ENCODE measurements around the gene TMPRSS13.

Gene TMPRSS13

DNA sequence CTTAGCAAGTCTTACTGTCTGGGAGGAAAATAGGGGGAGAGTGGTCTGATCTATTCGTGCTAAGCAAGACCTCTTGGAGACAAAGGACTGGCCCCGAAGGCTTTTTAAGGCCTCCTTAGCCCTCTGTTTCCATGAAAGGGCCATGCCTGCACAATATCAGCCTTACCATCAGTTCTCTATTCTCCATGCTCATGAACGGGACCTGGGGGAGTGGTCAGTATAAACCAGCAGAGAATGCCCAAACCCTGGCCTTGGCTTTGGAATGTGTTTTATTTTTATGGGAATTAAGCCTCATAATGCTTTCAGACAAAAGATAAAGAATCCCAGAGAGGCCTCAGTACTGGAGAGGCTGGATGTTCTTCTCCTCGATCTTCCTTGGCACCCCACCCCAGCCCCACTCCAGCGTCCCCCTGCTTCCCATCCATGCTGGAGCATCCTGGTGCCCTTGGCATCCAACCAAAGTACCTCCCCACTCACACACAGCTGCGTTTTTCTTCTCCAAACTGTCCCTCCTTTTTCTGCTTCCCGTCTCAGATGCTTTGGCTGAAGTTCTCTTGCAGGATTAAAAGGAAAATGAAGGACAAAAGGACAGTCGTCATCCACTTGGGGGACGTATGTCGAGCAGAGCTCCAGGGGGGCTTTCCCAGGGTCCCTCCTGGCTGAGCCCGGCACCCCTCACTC is 71.3 kb downstream of the TMPRSS13 start:
- Histone ChIP-seq H3K36me3 (ENCODE audit: control insufficient read depth in 1 of 2, insufficient read depth in 2 of 2, low read length in 2 of 2) (no peaks in the 10 kb centered on the region), H3K4me1 (ENCODE audit: control insufficient read depth in 1 of 2, insufficient read depth in 2 of 2, low read length in 2 of 2) (peaks cover 4 to 9% of the 10 kb centered on the region in 2 donors), H3K9me3 (ENCODE audit: control insufficient read depth in 1 of 2, low read length in 2 of 2) (no peaks in the 10 kb centered on the region)

DNA sequence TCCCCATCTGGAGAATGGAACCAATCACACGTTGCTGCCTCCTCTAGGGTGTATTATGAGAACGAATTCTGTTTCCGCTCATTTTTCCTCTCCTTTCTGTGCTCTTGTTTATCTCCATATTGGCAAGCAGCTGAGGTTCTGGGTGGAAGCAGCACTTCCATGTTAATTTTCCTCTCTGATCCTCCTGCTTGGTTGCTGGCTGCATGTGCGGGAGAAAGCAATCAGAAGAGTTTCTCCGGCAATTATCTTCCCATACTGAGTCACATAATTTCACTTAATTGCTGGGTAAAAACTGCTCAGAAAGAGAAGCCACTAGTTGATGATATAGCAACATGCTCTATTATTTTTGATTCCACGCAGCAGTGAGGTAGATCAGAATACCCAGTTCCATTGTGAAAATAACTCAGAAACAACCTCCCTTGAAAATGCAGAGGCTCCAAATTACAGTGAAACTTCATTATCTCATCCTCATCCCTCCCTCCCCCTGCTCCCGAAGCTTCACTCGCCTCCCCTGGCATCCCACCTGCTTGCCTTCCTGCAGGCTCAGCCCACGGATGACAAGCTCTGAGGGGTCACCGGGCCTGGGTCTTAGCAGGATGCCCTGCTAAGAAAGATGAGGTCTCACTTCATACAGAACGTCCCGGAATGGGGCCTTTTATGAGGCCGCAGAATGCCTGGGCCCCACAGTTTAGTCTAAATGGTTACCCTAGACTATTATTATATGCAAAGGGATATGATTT is 73.1 kb downstream of the TMPRSS13 start:
- H3K27me3 ChIP-seq (ENCODE audit: control insufficient read depth in 1 of 2, insufficient read depth in 2 of 2, low read length in 2 of 2): peaks cover 0 to 6% of the 10 kb centered on the region in 2 donors
- no peak overlapping the region for H3K4me3 ChIP-seq (ENCODE audit: low read depth in 1 of 2, low read length in 2 of 2)
- H3K4me1 ChIP-seq (ENCODE audit: control insufficient read depth in 1 of 2, insufficient read depth in 2 of 2, low read length in 2 of 2): no peaks in the 10 kb centered on the region
- H3K9me3 ChIP-seq (ENCODE audit: control insufficient read depth in 1 of 2, low read length in 2 of 2): no peaks in the 10 kb centered on the region
- H3K27ac ChIP-seq (ENCODE audit: low read depth, low read length): no peak overlapping the region
- H3K36me3 ChIP-seq (ENCODE audit: control insufficient read depth in 1 of 2, insufficient read depth in 2 of 2, low read length in 2 of 2): no peaks in the 10 kb centered on the region
- no peak overlapping the region for H3K9ac ChIP-seq (ENCODE audit: low read depth in 1 of 2, low read length in 2 of 2)

More for the DNA sequence above, 71.3 kb downstream of the TMPRSS13 start:
- H3K27ac ChIP-seq (ENCODE audit: low read depth, low read length): no peak overlapping the region
- no peak overlapping the region for H3K4me3 ChIP-seq (ENCODE audit: low read depth in 1 of 2, low read length in 2 of 2)
- no peak overlapping the region for H3K9ac ChIP-seq (ENCODE audit: low read depth in 1 of 2, low read length in 2 of 2)
- H3K27me3 ChIP-seq (ENCODE audit: control insufficient read depth in 1 of 2, insufficient read depth in 2 of 2, low read length in 2 of 2): peaks cover 0 to 3% of the 10 kb centered on the region in 2 donors

DNA sequence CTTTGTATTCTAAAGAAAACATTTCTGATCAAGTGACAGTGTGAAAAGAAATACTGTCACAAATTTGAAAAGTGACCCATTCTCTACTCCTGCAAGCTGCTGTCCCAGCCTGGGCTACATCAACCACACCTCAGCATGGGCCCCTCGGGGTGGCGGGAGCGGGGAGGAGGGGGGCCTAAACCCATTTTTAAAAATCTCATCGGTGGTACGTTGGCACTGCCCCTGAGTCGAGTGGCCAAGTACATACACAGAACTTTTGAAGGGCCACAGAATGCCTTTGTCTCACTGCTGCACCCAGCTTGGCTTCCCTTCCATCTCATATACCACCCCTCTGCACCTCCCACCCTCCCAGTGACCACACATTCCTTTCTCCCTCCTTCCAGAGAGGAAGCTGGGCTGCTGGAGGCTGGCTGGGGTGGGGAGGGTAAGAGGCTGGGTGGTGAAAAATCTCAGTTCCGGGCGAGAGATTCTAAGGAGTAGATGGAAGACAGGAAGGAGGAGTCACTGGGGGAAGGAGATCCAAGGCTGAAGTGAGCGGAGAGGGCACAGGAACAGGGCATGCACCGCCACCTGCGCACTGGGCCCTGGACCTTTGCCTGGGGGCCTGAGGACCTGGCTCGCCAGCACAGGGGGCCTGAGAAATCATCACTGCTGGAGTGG is 73.9 kb downstream of the TMPRSS13 start:
- H3K9me3 ChIP-seq (ENCODE audit: control insufficient read depth in 1 of 2, low read length in 2 of 2): no peaks in the 10 kb centered on the region
- no peak overlapping the region for H3K27ac ChIP-seq (ENCODE audit: low read depth, low read length)
- H3K36me3 ChIP-seq (ENCODE audit: control insufficient read depth in 1 of 2, insufficient read depth in 2 of 2, low read length in 2 of 2): no peaks in the 10 kb centered on the region
- no peak overlapping the region for H3K9ac ChIP-seq (ENCODE audit: low read depth in 1 of 2, low read length in 2 of 2)
- no peak overlapping the region for H3K4me3 ChIP-seq (ENCODE audit: low read depth in 1 of 2, low read length in 2 of 2)
- H3K4me1 ChIP-seq (ENCODE audit: control insufficient read depth in 1 of 2, insufficient read depth in 2 of 2, low read length in 2 of 2): no peaks in the 10 kb centered on the region
- peaks cover 0 to 6% of the 10 kb centered on the region in 2 donors for H3K27me3 ChIP-seq (ENCODE audit: control insufficient read depth in 1 of 2, insufficient read depth in 2 of 2, low read length in 2 of 2)

DNA sequence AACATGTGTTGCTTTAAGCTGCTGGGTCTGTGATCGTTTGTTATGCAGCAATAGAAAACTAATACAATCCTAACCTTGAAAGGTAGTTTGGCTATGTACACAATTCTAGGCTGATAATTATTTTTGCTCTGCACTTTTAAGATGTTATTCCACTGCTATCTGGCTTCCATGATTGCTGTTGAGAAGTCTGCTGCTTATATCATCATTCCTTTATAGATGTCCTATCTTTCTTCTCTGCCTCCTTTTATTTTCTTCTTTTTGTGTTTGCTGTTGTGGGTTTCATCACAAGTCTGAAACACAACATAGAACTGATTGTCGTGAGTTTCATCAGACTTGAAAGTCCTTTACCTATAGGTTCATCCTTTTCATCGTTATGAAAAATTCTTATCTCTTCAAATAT is 76.9 kb downstream of the TMPRSS13 start:
- Histone ChIP-seq H3K27ac (ENCODE audit: low read depth, low read length) (no peak overlapping the region), H3K9ac (ENCODE audit: low read depth in 1 of 2, low read length in 2 of 2) (no peak overlapping the region), H3K9me3 (ENCODE audit: control insufficient read depth in 1 of 2, low read length in 2 of 2) (no peaks in the 10 kb centered on the region), H3K36me3 (ENCODE audit: control insufficient read depth in 1 of 2, insufficient read depth in 2 of 2, low read length in 2 of 2) (no peaks in the 10 kb centered on the region), H3K4me1 (ENCODE audit: control insufficient read depth in 1 of 2, insufficient read depth in 2 of 2, low read length in 2 of 2) (no peaks in the 10 kb centered on the region), H3K4me3 (ENCODE audit: low read depth in 1 of 2, low read length in 2 of 2) (no peak overlapping the region), H3K27me3 (ENCODE audit: control insufficient read depth in 1 of 2, insufficient read depth in 2 of 2, low read length in 2 of 2) (peaks cover 0 to 6% of the 10 kb centered on the region in 2 donors)

DNA sequence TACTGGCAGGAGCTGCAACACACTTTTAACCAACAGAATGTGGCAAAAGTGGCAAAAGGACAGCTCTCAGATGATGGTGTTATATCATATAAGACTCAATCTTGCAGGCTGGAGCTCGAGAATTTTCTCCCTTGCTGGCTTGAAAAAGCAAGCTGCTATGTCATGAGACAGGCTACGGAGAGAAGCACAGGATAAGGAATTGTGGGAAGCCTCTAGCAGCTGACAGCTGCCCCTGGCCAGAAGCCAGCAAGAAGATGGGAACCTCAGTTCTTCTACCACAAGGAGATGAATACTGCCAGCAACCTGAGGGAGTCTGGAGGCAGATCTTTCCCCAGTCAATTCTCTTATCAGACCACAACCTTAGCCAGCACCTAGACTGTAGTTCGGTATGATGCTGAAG is 77.3 kb downstream of the TMPRSS13 start:
- Histone ChIP-seq H3K36me3 (ENCODE audit: control insufficient read depth in 1 of 2, insufficient read depth in 2 of 2, low read length in 2 of 2) (no peaks in the 10 kb centered on the region), H3K27me3 (ENCODE audit: control insufficient read depth in 1 of 2, insufficient read depth in 2 of 2, low read length in 2 of 2) (peaks cover 0 to 6% of the 10 kb centered on the region in 2 donors), H3K4me1 (ENCODE audit: control insufficient read depth in 1 of 2, insufficient read depth in 2 of 2, low read length in 2 of 2) (no peaks in the 10 kb centered on the region), H3K27ac (ENCODE audit: low read depth, low read length) (no peak overlapping the region), H3K4me3 (ENCODE audit: low read depth in 1 of 2, low read length in 2 of 2) (no peak overlapping the region), H3K9me3 (ENCODE audit: control insufficient read depth in 1 of 2, low read length in 2 of 2) (no peaks in the 10 kb centered on the region), H3K9ac (ENCODE audit: low read depth in 1 of 2, low read length in 2 of 2) (no peak overlapping the region)

DNA sequence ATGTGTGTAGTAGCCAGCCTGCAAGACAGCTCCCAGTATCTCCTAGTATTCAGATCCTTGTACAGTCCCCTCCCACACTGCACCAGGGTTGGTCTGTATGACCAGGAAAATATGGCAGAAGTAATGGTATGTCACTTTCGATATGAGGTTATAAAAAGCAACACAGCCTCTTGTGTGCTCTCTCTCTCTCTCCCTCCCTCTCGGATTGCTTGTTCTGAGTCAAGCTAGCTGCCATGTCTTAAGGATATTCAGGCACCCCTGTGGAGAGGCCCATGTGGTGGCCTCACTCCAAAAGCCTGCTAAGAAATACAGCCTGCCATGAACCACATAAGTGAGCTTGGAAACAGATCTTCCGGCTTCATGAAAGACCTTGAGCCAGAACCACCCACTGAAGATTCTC is 78.1 kb downstream of the TMPRSS13 start:
- Histone ChIP-seq H3K4me1 (ENCODE audit: control insufficient read depth in 1 of 2, insufficient read depth in 2 of 2, low read length in 2 of 2) (no peaks in the 10 kb centered on the region), H3K27me3 (ENCODE audit: control insufficient read depth in 1 of 2, insufficient read depth in 2 of 2, low read length in 2 of 2) (peaks cover 0 to 6% of the 10 kb centered on the region in 2 donors), H3K9ac (ENCODE audit: low read depth in 1 of 2, low read length in 2 of 2) (no peak overlapping the region), H3K36me3 (ENCODE audit: control insufficient read depth in 1 of 2, insufficient read depth in 2 of 2, low read length in 2 of 2) (no peaks in the 10 kb centered on the region), H3K9me3 (ENCODE audit: control insufficient read depth in 1 of 2, low read length in 2 of 2) (no peaks in the 10 kb centered on the region), H3K27ac (ENCODE audit: low read depth, low read length) (no peak overlapping the region), H3K4me3 (ENCODE audit: low read depth in 1 of 2, low read length in 2 of 2) (no peak overlapping the region)

All from duodenal mucosa (tissue), 2 donors.